NCI-H1694 treated with DMSO at 0.1 percent for 48 hours (cell line): ENCODE data around the gene SYNGAP1.

Experiments
- DNase-seq: peaks from one replicate; lab custom pipeline; 2025; lab: John Stamatoyannopoulos, UW

Gene SYNGAP1

DNA sequence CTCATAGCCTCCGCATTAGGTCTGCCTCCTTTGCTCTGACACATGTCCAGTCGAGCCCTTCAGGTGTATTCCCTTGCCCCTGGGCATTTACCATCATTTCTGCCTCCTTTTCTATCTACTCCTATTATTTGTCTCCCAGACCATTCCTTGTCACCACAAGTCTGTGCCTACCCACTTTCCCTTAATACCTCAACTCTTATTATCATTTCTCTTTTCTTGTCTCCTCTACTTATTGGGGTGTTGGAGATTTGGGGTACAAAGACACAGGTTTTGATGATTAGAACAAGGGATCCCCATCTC, 1.4 kb downstream of the SYNGAP1 start:
- no peak for DNase-seq

DNA sequence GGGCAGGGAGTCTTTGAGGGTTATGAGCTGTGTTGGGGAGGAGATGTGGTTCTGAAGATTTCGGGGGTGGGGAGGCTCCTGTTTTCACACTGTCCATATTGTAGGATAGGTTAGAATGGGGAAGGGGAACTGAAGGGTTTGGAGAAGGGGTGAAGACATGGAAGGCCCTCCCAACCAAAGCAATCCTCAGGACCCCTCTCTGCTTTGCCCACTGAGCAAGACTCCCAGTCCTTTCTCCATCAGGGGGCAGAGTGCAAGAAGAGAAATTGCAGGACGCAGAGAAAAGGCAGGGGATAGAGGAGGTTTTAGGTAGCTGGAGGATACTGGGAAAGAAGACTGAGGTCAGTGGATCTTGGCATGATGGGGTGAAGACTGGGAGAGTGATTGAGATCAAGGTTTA, 3.9 kb downstream of the SYNGAP1 start:
- no peak for DNase-seq

DNA sequence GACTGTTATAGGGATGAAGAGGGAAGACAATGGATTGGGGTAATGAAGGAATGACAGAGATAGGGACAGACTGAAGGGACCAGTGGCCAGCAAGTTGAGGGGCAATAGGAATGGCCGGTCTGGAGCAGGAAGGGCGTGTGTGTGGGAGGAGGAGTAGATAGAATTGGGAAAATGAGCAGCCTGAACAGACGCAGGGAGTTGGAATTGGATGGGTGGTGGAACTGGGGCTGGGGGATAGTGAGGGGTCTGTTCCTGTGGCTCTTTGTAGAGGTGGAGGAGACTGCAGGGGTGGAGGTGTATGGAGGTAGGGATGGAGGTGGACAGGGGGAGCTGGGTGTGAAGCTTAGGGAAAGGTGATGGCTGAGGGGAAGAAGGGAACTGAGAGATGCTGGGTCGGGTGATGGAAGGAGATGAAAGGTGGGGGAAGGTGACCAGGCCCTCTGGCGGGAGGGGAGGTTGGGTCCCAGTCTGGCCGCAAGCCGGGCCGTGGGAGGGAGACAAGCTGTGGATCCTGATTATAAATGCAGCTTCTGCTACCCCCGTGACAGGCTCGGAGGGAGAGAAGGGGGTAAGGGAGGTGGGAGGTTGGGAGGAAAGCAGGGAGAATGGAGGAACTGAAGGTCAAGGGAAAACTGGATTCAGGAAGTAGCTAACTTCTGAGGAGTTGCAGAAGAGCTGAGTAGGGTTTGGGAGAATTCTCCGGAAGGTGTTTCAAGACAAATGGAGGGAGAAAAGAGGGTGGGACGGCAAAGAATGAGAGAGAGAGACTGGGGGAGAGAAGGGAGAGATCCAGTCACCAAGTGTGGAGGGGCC, 5.2 kb downstream of the SYNGAP1 start:
- no peak for DNase-seq

DNA sequence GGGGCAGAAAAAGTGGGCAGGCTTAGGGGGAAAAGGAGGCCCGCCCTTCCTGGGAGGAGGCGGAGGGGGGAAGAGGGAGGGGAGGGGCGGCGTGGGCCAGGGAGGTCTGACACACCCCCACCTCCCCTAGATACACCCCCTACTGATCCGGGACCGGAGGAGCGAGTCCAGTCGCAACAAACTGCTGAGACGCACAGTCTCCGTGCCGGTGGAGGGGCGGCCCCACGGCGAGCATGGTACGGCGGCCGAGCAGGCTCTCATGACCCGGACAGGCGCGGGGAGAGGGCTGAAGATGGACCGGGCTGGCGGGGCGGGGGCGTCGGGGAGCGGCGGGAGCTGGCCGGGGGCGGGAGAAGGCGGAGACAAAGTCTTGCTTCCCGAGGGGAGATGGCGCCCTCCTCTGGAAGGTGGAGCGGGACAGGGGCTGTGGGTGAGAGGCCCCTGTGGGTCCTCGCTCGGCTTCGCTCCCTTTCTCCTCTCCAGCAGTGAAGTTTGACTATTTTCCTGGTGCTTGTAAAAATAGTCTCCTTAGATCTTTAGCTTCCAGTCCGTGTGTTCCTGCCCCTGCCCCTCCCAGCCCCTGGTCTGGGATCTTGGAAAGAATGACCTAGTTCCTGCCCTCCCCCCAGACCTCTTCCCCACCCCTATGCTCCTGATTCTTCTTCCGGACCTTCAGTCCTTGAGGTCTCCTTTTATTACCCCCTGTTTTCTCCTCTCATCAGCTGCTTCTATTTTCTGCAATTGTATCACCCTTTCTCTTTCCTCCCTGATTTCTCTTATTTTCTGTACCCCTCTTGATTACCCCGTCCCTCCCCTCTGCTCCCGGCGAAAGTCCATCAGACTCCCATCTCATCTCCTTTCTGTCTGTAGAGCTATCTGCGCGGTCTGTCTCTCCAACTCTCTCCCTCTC, 6.1 kb downstream of the SYNGAP1 start:
- peak; percentile 62 for DNase-seq

- no peak for DNase-seq
These were observed 7.0 kb downstream of the SYNGAP1 start for GRCh38 chr6:33426590-33427511.

DNA sequence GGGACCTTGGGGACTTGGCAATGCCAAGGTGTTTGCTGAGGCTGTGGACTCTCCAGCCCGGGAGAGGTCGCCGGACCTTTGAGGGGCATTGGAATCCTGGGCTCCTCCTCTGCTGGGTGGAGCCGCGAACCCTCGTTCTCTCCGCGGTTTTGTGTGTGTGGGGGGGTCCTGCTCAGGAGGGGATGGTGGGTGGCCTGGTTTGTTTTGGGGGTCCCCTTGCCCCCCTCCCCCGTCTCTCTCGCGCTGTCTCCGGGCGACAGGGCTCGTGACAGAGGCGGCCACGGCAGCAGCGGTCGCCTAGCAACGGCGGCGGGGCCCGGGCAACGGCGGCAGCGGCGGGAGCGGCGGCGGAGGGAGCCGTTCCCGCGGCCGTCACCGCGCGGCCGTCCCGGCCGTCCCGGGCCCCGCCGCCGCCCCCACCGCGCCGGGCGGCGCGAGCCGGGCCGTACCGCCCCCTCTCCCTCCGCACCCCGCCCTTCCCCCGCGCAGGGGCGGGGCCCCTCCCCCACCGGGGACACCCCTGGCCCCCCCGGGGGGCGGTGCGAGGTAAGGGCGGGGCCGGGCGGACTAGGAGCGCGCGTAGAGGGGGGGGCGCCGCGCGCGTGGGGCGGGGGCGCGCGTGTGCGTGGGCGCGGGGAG, 7.8 kb downstream of the SYNGAP1 start:
- DNase-seq, result no peak

DNA sequence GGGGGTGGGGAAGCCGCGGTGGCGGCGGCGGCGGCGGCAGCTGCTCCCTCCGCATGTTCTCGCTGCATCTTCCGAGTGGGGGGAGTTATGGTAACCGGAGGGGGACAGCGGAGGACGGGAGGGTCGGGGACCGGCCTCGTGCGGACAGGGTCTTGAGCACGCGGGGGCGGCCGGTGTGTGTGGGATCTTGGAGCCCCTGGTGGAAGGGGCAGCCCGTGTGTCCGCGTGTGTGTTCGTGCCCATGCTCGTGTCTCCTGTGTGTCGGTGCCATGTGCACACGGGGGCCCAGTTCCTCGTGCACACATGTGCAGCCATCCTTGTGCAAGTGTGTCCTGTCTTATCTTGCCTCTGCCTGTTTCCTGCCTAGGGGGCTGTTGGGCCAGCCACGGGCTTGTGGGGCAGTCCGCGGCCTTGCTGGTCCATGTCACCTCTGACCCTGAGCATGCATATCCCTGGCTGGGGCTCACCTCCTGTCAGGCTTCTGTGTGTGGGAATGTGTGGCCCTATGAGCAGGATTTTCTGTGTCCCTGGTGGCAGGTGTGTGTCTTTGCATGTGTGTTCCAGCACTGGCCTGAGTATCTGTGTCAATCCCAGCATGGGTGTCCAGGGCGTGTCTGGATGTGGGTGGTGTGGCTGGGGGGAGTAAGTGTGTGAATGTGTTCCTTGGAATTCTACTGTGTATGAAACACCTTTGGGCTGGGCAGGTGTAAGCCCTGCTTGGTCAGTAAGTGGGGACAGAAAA, 8.5 kb downstream of the SYNGAP1 start:
- DNase-seq, result no peak

GRCh38 chr6:33428966-33429749, 9.3 kb downstream of the SYNGAP1 start:
- DNase-seq, result no peak

DNA sequence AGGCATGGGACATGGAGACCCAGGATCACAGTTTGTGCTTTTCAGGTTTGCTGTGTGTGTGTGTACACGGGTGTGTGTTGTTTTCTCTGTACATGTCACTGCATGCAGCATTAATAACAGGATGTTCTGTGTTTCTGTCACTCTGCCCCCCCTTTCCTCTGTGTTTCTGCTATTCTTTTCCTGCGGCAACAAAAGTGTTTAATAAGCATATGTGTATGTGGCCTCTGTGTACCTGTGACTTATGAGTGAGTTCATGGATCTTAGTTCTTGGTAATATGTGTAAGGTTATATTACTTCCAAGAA, 9.8 kb downstream of the SYNGAP1 start:
- DNase-seq, result no peak

GRCh38 chr6:33430334-33430733, 10.5 kb downstream of the SYNGAP1 start:
- no peak for DNase-seq

- DNase-seq, result no peak
These were observed 11.4 kb downstream of the SYNGAP1 start for GRCh38 chr6:33430991-33431879.

GRCh38 chr6:33431880-33432541, 12.1 kb downstream of the SYNGAP1 start:
- no peak for DNase-seq

GRCh38 chr6:33432546-33432945, 12.7 kb downstream of the SYNGAP1 start:
- no peak for DNase-seq

GRCh38 chr6:33433001-33433543, 13.2 kb downstream of the SYNGAP1 start:
- no peak for DNase-seq

GRCh38 chr6:33433544-33434191, 13.8 kb downstream of the SYNGAP1 start:
- DNase-seq, result no peak

DNA sequence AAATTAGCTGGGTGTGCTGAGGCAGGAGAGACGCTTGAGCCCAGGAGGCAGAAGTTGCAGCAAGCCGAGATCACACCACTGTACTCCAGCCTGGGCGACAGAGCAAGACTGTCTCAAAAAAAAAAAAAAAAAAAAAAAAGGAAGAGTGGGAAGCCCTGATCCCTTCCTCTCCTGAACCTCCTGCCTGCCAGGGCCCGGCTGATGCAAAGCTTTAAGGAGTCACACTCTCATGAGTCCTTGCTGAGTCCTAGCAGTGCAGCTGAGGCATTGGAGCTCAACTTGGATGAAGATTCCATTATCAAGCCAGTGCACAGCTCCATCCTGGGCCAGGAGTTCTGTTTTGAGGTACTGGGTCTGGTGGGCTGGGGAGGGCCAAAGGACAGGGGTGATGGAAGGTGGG, 15.1 kb downstream of the SYNGAP1 start:
- no peak for DNase-seq

DNA sequence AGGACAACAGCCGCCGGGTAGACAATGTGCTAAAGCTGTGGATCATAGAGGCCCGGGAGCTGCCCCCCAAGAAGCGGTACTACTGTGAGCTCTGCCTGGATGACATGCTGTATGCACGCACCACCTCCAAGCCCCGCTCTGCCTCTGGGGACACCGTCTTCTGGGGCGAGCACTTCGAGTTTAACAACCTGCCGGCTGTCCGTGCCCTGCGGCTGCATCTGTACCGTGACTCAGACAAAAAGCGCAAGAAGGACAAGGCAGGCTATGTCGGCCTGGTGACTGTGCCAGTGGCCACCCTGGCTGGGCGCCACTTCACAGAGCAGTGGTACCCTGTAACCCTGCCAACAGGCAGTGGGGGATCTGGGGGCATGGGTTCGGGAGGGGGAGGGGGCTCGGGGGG, 17.8 kb downstream of the SYNGAP1 start:
- no peak for DNase-seq

DNA sequence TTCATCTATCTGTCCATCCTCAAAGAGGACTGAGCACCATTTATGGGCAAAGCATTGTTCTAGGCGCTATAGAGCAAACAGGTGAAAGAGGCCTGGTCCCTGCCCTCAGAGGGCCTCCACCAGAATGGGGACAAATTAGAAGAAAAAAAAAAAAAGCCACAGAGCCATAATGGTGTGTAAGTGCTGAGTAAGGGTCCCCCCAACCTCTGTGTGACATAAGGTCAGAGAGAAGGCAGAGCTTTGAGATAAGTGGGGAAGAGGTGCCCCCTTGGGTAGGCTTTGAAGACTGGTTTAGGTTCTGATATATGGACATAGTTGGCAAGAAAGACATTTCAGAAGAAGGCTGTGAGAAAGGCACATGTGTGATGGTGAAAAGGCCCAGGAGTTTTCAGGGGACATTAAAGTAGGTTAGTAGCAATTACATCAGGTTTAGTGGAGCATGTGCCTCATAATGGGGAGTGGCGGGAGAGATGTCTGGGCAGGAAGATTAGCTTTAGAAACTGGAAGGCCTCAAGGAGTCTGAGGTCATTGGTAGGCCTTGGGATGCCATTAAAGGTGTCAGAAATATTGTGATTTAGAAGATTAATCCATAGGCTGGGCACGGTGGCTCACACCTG, 19.2 kb downstream of the SYNGAP1 start:
- DNase-seq, result no peak
